ENCODE results near the gene STUB1.
"Not testable (repeated sequence)": the region's sequence is repeated elsewhere in the genome, so short reads cannot be mapped to it uniquely, and the experiment has no call there.

STUB1 gene

GRCh38 chr16:680967-681745, 946 bp downstream of the STUB1 start:
- DNase-seq, result no peak

GRCh38 chr16:681746-682427, 1.7 kb downstream of the STUB1 start:
- no peak for DNase-seq

DNA sequence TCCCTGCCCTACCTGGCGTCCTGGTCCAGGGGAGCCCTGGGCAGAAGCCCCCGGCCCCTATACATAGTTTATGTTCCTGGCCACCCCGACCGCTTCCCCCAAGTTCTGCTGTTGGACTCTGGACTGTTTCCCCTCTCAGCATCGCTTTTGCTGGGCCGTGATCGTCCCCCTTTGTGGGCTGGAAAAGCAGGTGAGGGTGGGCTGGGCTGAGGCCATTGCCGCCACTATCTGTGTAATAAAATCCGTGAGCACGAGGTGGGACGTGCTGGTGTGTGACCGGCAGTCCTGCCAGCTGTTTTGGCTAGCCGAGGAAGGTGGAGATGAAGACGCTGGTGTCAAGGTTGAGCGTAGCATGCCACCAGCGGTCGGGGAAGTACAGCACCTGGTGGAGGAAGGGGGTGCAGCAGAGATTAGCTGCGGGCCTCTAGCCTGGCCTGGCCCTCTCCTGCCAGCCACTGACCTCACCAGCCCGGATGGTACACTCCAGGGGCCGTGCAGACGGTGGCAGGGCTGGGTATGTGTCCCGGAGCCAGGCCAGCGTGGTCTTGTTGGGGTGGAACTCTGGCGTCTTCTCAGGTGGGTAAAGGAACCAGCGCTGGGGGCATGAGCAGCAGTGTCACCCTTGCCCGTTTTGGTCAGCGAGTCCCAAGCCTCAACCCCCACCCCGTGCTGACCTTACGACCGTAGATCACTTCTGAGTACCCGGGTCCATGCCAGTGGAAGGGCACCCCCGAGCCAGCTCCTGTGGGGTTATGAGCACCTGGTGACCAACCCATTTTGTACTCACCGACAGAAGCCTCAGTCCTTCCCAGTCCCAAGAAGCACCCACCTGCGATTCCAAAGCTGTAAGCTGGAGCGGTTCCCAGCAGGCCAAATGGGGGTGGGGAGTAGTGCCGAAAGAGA, 2.5 kb downstream of the STUB1 start:
- no peak for DNase-seq

GRCh38 chr16:683396-684070, 3.3 kb downstream of the STUB1 start:
- DNase-seq, result no peak

GRCh38 chr16:684071-684794, 4.0 kb downstream of the STUB1 start, which contains the start of gene JMJD8:
JMJD8 (minus strand) TSS chr16:684334; CDS start chr16:684319, 15 bp downstream.
- DNase-seq, result peak; percentile 78

GRCh38 chr16:684961-685696, 4.9 kb downstream of the STUB1 start:
- DNase-seq, result peak; percentile 64

DNA sequence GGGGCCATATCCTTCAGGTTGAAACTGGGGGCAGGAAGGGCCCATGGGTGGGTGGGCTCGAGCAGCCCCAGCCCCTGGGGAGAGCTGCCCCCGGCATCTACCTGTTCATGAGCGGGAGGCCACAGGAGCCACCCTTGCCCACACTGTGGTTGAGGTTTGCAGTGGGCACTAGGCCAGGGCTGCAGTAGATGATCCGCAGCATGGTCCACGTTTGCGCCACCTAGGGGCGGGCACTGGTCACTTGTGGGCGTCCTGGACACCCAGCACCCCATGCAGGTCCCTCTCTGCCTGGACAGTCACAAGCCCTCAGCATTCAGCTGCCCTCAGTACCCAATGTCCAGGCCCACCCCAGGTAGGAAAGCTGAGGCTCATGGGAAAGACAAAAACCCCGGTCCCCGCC, 5.8 kb downstream of the STUB1 start:
- no peak for DNase-seq

GRCh38 chr16:686459-687260, 6.5 kb downstream of the STUB1 start:
- DNase-seq, result no peak

GRCh38 chr16:687499-687898, 7.3 kb downstream of the STUB1 start:
- DNase-seq, result no peak

DNA sequence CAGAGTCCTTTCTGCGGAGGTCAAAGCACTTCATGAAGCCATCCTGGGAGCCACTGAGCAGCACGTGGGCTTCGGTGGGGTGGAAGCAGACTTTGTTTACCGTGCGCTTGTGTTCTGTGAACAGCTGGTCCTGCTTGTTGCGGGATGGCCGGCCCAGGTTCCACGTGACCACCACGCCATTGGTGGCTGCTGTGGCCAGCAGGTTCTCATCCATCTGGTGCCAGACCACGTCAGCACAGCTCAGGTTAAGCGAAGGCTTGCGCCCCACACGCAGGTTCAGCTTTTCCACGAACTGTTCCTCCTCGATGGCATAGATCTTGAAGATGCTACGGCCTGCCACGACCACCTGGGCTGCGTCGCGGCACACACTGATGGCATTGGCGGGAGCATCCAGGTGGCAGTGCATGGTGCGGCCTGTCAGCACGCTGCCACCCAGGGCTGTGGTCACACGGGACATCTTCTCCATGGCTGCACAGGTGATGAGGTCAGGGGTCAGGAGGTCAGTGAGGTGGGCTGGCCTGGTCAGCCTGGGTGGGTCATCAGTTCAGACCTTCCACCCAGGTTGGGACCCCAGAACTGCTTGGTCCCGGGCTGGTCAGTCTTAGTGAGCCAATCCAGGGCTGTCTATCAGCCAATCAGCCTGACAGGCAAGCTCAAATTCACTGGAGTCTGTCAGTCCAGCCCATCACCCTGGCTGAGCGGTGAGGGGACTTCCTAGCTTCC, 9.1 kb downstream of the STUB1 start:
- DNase-seq, result no peak

GRCh38 chr16:691242-691641, 11.0 kb downstream of the STUB1 start:
- DNase-seq, result not testable (repeated sequence)

- no peak for DNase-seq
These were observed 12.3 kb downstream of the STUB1 start for GRCh38 chr16:692356-693108.

- no peak for DNase-seq
These were observed 13.2 kb downstream of the STUB1 start for GRCh38 chr16:693364-693763.

DNA sequence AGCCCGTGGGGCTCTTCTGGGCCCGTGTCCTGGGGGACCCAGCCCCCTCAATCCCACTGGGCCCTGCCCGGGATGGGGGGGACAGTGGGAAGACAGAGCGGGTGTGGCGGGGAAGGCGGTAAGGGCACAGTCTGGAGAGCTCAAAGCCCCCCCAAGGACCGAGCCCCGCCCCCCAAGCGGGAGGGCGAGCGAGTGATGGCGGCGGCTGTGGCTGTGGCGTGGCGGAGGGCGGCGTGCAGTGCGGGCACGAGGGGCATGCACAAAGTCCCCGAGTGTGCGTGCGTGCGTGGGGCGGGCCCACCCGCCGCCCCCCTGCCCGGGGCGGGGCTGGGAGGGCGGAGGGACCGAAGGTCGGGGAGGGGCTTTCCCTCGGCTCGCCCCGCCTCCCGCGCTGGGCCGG, 13.6 kb downstream of the STUB1 start:
- no peak for DNase-seq

DNA sequence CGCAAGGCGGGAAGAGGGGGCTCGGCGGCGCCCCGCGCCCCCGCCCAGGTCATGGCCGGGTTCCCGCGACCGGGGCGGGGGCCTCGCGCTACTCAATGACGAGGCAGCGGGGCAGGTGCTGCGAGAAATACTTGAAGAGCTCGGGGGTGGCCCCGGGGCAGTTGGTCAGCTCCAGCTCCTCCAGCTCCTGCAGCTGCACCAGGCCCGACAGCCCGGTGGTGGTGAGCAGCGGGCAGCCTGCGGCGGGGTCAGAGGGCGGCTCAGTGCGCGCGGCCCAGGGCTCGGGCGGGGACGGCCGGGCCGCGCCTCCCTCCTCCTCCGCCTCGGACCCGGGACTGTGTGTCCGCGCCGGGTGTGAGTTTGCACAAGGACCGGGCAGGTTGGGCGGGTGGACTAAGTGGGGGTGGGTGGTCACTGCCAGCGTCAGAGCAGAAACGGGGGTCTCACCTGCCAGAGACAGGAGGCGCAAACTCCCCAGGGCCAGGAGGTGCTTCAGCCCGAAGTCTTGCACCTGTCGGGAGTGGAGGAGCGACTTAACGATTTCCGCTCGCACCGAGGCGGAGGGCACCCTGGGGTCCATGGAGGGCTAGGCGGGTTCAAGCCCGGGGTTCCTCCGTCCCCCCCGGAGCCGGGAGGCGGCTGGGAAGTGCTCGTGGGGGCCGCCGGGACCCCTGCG, 14.1 kb downstream of the STUB1 start:
- DNase-seq, result no peak

GRCh38 chr16:694863-695354, 14.7 kb downstream of the STUB1 start:
- DNase-seq, result no peak

DNA sequence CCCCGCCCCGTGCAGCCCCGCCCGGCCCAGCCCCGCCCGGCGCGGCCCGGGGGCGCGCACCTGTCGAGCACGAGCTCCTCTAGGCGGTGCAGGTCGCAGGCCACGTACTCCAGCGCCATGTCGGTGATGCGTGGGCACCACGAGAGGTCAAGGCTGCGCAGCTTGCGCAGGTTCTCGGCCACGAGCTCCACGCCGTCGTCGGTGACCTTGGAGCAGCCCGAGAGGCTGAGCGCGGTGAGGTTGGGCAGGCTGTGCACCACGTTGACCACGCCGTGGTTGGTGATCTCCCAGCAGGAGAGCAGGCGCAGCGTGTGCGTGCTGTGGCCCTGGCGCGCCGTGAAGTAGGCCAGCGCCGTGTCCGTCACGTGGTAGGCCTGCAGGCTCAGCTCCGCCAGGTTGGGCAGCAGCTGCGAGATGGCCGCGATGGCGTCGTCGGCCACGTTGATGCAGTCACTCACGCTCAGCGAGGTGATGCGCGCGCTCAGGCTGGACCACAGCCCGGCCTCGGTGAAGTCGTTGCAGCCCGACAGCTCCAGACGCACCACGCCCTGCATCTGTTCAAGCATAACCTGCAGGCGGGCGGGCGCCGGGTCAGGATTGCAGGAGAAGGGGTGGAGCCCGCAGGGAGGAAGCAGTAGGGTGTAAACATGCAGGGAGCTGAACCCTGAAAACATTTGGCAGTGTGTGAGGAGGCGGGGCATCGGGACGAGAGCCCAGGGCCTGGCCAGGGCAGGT, 15.3 kb downstream of the STUB1 start:
- peak; percentile 90 for DNase-seq
